ENCODE measurements around the gene NFATC4. TPM values are rescaled to one million over a fixed set of nuclear protein-coding genes. Genes with fewer than 3 reads are reported as not detected.
"Not testable (repeated sequence)": the region's sequence is repeated elsewhere in the genome, so short reads cannot be mapped to it uniquely, and the experiment has no call there.

NFATC4 gene
- total RNA-seq, 1 experiment from 2014 or later, result 14.5 TPM

DNA sequence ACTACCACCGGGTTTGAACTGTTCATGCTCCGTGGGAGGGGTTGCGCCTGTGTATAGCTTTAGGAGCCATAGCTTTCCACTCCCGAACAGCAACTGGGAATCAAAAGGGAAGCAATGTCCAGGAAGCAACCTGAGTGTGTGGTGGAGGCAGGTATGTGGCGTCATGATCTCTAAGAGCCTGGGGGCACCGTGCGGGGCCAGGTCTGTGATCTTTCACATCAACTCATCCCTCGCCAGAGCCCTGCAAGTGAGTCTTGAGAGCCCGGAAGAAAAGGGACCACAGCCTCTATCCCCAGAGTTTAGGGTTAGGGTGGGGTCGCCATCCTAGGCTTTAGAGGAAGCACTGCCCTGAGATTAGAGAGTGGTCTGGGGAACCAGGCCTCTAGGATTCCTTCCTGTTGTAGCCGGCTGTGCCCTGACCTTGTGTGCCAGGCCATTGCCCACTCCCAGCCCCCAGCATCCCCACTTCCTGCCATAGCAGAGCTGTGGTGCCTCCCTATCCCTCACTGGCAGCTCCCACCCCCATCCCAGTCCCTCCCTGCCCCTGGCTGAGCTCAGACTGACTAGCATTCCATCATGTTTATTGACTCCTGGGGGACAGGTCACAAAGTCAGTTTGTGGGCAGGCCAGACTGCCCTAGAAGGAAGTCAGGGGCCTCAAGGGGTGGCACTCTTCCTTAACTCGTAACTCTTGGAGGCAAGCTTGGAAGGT is 32.4 kb upstream of the NFATC4 start:
- no peaks in the 10 kb centered on the region for H3K36me3 ChIP-seq
- DNase-seq, result no peak
- no peaks in the 10 kb centered on the region for H3K9me3 ChIP-seq
- no peak overlapping the region for H3K4me3 ChIP-seq
- no peaks in the 10 kb centered on the region for H3K27me3 ChIP-seq

DNA sequence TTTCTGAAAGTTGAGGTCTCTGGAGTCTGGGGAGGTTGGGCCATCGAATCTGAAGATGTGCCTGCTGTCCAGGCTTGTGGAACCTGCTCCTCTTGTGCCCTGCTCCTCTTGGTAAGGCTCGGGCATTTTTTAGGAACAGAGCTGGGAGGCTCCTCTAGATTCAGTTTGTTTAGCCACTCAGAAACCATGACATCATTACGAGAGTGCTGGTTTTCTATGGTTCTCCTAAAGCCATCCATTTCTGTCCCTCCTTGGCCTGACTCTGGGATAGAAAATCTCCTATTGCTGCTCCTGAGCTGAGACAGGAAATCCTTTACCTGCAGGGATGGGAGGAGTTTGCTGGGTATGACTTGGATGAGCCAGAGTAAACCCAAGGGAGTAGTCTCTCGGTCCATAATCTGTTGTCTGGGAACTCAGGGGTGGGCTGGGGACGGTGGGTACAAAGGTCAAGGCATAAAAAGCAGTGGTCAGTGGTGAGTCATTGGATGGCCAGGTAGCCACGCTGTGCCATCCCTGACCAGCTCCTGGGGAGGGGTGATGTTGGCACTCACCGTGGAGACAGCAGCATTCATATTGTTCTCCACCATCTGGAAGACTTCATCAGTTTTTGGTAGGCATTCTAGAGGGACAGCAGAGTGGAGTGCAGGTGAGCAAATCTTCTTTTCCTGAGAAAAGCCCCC is 30.7 kb upstream of the NFATC4 start:
- H3K27me3 ChIP-seq, result no peaks in the 10 kb centered on the region
- H3K36me3 ChIP-seq, result no peaks in the 10 kb centered on the region
- no peak overlapping the region for H3K4me3 ChIP-seq
- H3K9me3 ChIP-seq, result no peaks in the 10 kb centered on the region
- DNase-seq, result no peak

DNA sequence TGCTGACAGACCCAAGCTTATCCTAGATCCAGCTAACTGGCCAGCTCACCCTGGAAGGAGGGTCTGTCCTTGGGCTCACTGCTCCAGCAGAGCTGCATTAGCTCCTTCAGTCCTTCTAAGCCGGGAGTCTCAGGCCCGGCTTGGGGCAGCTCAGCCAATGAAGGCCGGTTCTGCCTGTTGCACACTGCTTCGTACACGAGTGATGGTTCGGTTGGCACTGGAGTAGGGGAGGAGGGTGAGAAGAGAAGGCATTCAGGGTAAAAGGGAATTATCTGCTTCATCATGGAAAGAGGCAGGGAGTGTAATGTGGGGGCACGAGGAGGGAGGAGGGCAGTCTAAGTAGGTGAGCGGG is 30.2 kb upstream of the NFATC4 start:
- H3K4me3 ChIP-seq, result no peak overlapping the region
- DNase-seq, result no peak
- H3K36me3 ChIP-seq, result no peaks in the 10 kb centered on the region
- H3K9me3 ChIP-seq, result no peaks in the 10 kb centered on the region
- H3K27me3 ChIP-seq, result no peaks in the 10 kb centered on the region

DNA sequence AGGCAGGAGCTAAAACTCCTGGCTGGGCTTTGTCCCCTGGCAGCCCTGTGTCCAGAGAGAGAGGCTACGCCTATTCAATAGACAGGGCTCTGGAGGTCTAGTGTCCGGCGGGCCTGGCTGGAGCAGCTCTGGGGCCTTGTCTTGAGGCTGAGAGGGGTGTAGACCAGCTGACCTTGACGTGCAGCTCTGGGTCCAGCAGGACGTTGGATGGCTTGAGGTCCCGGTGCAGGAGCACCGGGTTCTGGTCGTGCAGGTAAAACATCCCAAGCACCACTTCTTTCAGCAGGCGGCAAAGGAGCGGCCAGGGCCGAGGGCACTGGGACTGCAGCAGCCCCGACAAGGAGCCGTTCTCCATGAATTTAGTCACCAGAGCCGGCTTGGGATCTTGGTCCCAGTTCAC is 29.1 kb upstream of the NFATC4 start:
- Histone ChIP-seq H3K27me3 (no peaks in the 10 kb centered on the region), H3K9me3 (no peaks in the 10 kb centered on the region), H3K36me3 (no peaks in the 10 kb centered on the region), H3K4me3 (no peak overlapping the region)
- DNase-seq, result no peak

DNA sequence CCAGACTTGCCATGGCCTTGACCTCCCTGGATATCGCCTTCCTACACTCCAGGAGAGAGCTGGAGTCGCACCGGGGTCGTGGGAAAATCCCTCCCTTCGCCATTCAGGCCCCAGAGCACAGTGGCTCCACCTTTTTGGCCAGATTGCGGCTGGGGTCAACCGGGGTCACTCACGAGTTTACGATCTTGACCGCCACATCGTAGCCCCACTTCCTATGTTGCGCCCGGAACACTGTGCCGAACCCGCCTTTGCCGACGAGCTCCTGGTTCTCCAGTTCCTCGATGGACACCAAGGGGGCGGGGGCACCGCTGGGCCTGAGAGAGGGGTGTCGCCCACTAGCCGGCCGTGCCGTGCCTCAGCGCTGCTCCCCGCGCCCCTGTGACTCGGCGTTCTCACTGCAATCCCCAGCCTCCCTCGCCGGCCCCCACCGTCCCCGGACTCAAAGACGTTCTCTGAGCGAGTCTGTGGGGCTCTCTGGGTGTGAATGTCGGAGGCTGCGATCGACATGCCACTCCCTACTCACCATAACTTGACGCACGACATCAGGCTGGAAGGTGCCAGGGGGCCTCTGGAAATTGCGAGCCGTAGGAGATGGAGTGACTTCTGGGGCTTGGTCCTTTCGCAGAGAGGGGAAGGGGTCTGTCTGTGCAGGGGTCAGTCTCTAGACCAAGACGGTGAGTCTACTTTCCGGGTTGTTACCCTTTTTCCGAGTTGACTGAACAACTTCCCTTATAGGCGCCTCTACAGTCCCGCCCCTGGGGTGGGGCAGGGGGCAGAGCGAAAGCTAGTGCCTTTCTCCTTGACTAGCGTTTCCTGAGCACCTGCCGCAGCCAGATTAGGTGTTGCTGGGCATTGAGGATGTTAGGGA is 28.5 kb upstream of the NFATC4 start, which contains the start of gene RIPK3:
Gene RIPK3 (minus strand): TSS at position 708 of the 868 bp plus-strand sequence. CDS start 165 bp downstream, at position 543.
- Histone ChIP-seq H3K36me3 (no peaks in the 10 kb centered on the region), H3K9me3 (no peaks in the 10 kb centered on the region), H3K27me3 (no peaks in the 10 kb centered on the region), H3K4me3 (no peak within 1 kb of the TSS)
- DNase-seq, result no peak

DNA sequence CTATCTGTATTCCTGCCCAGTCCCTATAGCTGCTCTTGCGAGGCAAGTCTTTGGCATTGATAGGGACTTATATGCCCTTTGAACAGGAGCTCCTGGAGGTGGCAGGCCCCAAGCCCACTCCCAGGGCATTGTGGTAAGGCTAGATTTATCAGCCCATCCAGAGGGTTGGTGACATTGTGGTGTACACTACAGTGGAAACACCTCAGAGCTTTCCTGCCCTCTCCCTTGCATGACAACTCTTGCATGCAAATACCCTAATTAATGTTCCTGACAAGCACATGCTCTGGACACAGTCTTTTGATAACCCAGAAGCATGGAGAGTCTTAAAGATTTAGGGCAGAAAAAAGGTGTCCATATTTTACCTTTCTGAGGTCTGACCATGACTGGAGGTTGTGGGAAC is 27.4 kb upstream of the NFATC4 start:
- no peaks in the 10 kb centered on the region for H3K36me3 ChIP-seq
- H3K9me3 ChIP-seq, result no peaks in the 10 kb centered on the region
- no peak for DNase-seq
- H3K4me3 ChIP-seq, result no peak overlapping the region
- no peaks in the 10 kb centered on the region for H3K27me3 ChIP-seq

DNA sequence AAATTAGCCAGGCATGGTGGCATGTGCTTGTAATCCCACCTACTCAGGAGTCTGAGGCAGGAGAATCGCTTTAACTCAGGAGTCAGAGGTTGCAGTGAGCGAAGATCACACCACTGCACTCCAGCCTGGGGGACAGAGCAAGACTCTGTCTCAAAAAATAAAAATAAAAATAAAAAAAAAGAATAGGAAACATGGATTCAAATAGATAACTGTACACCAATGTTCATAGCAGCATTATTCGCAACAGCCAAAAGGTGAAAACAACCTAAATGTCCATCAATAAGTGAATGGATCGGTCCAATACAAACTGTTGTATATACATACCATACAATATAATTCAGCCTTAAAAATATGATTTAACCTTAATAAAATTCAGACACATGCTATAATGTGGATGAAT is 25.1 kb upstream of the NFATC4 start:
- H3K36me3 ChIP-seq, result no peaks in the 10 kb centered on the region
- no peak overlapping the region for H3K4me3 ChIP-seq
- no peaks in the 10 kb centered on the region for H3K27me3 ChIP-seq
- DNase-seq, result no peak
- no peaks in the 10 kb centered on the region for H3K9me3 ChIP-seq

DNA sequence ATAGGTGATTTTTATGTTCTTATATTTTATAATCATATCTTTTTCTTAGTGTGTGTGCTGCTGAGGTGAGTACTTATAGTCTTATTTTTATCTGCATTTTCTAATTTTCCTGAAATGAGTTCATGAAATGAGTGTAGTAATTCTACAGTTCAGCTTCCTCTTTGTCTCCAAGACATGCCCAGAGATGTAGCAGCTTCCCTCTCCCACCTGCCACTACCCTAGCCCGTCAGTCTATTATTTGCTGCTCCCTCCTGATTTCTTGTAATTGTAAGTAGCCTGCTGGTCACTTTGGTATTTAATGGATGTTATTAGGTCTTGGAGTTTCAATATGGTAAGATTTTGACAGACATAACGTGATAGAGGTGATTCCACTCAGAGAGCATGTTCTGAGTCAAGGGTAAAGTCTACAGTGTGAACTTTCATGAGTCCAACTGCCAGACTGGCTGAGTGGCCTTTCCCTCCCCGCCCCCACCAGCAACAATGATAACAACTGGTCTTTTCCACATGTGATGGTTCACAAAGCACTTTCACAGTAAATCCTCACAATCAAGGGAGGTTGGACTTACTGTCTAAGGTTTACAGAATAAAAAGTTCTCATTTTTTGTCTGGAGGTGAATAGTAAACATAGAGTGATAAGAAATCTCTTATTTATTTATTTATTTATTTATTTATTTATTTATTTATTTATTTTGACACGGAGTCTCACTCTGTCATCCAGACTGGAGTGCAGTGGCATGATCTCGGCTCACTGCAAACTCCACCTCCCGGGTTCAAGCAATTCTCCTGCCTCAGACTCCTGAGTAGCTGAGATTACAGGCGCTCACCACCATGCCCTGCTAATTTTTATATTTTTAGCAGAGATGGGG is 24.0 kb upstream of the NFATC4 start:
- H3K9me3 ChIP-seq, result no peaks in the 10 kb centered on the region
- H3K4me3 ChIP-seq, result no peak overlapping the region
- no peaks in the 10 kb centered on the region for H3K36me3 ChIP-seq
- H3K27me3 ChIP-seq, result no peaks in the 10 kb centered on the region
- no peak for DNase-seq

DNA sequence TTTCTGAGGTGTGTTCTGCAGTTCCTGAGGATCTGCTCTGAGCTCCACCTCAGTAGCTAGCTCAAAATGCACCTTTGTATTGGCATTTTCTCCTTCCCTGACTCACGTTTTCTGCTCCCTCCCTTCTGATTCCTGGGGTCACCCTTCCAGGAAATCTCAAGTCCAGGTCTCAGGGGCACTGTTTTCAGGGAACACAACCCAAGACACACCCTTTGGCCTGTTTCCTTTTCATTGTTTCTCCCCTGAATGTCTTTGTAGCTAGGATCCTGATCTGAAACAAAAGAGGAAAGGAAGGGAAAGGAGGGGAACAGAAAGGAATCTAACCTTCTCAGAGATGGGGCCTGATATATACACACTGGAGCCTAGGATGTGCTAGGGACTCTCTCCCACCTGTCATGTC is 20.9 kb upstream of the NFATC4 start:
- DNase-seq, result no peak
- no peak overlapping the region for H3K4me3 ChIP-seq
- H3K9me3 ChIP-seq, result no peaks in the 10 kb centered on the region
- no peaks in the 10 kb centered on the region for H3K27me3 ChIP-seq
- H3K36me3 ChIP-seq, result no peaks in the 10 kb centered on the region

DNA sequence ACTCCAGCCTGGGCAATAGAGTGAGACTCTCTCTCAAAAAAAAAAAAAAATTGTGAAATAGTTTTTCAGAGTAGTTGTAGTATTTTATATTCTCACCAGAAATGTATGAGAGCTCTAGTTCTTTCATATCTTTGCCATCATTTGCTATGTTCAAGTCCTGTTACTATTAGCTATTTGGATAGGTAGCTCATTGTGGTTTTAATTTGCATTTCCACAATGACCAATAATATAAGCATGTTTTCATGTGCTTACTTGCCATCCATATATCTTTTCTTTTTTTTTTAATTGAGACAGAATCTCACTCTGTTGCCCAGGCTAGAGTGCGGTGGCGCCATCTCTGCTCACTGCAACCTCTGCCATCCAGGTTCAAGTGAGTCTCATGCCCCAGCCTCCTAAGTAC is 19.8 kb upstream of the NFATC4 start:
- Histone ChIP-seq H3K4me3 (no peak overlapping the region), H3K9me3 (no peaks in the 10 kb centered on the region), H3K27me3 (no peaks in the 10 kb centered on the region), H3K36me3 (no peaks in the 10 kb centered on the region)
- no peak for DNase-seq

DNA sequence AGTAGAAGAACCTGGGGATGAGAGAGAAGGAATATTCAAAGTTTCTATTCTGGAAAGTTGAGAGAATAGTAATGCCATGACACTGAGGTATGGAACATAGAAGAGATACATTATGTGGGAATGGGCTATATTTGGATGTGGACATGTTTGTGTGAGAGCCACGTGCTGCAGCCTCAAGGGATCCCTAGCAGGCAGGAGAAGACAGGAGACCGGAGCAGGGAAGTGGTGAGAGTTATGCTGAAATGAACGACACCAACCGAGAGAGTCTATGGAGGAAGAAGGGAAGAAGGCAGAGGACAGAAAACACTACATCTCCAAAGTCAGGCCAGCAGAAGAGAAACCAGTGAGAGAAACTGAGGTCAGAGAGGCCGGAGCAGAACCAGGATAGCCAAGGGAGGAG is 18.2 kb upstream of the NFATC4 start:
- H3K27me3 ChIP-seq, result no peaks in the 10 kb centered on the region
- H3K9me3 ChIP-seq, result no peaks in the 10 kb centered on the region
- H3K36me3 ChIP-seq, result no peaks in the 10 kb centered on the region
- no peak overlapping the region for H3K4me3 ChIP-seq
- DNase-seq, result no peak

DNA sequence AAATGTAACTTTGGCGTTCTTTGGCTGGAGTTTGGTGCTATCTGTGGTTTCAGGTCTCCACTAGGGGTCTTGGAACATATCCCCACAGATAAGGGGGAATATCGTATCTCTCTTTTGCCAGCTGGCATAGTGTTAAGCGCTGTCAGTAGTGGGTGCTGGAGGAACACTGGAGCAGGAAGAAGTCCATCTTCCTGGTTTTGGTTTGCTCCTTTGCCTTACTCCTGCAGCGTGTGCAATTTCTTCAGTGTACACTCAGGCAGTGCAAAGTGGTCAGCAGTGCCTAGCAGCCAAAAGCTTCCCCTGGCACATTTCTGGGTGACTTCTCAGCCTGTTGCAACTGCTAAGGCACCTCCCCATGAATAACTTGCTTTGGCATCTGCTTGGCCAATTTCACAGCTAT is 16.5 kb upstream of the NFATC4 start:
- peak; percentile 73 for DNase-seq
- Histone ChIP-seq H3K4me3 (no peak overlapping the region), H3K27me3 (no peaks in the 10 kb centered on the region), H3K36me3 (no peaks in the 10 kb centered on the region), H3K9me3 (no peaks in the 10 kb centered on the region)

DNA sequence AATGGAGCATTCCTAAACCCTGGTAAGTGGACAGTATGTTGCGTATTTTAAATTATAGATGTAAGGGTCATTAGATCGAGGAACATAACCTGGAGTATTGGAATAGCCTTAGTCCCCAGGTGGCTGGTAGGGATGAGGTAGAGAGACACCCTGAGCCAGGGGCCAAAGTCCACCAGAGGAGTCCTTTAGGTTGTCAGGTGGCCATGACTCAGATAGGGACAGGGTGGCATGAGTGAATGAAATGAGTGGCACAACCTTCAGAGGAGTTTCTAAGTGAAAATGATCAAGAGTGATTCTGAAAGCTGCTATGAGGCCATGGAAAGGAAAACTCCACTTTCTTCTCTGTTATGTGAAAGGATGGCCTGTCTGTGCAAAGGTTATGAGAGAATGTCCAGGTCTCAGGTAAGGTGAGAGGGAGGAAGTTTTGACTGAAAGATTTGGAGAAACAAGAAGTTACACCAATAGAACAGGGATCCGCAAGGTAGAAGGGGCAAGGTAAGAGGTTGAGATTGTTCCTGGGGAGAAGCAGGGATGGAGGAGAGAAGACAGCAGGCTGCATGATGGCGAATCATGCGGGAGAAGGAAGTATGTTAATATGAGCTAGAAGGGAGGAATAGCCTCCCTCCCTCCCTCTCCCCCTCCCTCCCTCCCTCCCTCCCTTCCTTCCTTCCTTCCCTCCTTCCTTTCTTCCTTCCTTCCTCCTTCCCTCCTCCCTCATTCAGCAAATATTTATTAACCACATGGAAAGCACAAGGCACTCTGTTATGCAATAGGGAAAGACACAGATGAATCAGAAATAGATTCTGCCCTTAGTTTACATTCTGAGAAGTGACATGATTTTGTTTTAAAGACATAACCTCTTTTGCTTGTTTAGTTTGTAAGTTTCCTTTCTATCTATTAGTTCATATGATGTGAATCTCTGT is 14.2 kb upstream of the NFATC4 start:
- Histone ChIP-seq H3K27me3 (no peaks in the 10 kb centered on the region), H3K4me3 (no peak overlapping the region), H3K9me3 (no peaks in the 10 kb centered on the region), H3K36me3 (no peaks in the 10 kb centered on the region)
- DNase-seq, result no peak

DNA sequence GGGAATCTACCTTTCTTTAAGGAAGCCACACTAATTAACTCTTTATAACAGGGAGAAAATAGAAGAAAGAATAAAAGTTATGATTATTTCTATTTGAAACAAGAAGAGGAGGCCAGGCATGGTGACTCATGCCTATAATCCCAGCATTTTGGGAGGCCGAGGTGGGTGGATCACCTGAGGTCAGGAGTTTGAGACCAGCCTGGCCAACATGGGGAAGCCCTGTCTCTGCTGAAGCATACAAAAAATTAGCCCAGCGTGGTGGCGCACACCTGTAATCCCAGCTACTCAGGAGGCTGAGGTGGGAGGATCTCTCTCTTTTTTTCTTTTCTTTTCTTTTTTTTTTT is 13.5 kb upstream of the NFATC4 start:
- not testable (repeated sequence) for H3K9me3 ChIP-seq, H3K36me3 ChIP-seq, H3K4me3 ChIP-seq, H3K27me3 ChIP-seq
- peak; percentile 6 for DNase-seq

DNA sequence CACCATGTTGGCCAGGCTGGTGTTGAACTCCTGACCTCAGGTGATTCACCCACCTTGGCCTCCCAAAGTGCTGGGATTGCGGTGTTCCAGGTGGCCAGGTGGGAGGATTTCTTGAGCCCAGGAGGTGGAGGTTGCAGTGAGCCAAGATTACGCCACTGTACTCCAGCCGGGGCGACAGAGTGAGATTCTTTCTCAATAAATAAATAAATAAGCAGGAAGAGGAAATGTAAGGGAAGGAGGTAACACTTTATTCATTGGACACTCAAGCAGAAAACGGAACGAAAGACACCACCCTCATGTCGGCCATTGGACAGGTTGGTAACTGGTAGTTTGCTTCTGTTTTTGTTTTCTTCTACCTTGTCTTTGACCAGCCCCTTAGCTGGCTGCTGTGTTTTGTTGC is 13.0 kb upstream of the NFATC4 start:
- H3K36me3 ChIP-seq, result no peaks in the 10 kb centered on the region
- no peak for DNase-seq
- no peaks in the 10 kb centered on the region for H3K27me3 ChIP-seq
- H3K9me3 ChIP-seq, result no peaks in the 10 kb centered on the region
- no peak overlapping the region for H3K4me3 ChIP-seq

DNA sequence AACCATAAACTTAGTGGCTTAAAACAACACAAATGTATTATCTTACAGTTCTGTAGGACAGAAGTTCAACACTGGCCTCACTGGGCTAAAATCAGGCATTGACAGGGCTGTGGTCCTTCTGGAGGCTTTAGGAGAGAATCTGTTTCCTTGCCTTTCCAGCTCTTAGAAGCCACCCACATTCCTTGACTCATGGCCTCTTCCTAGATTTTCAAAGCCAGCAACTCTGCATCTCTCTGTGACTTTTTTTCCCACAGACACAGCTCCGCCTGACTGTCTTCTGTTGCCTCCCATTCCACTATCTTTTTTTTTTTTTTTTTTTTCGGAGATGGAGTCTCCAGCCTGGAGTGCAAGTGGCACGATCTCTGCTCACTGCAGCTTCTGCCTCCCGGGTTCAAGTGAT is 11.8 kb upstream of the NFATC4 start:
- Histone ChIP-seq H3K27me3 (no peaks in the 10 kb centered on the region), H3K36me3 (no peaks in the 10 kb centered on the region), H3K9me3 (no peaks in the 10 kb centered on the region), H3K4me3 (no peak overlapping the region)
- no peak for DNase-seq
